Stimulated activated CD4-positive, alpha-beta T cell treated with anti-CD3 and anti-CD28 coated beads, Interleukin-12 subunit alpha, Interleukin-12 subunit beta, amount 100 ng/mL, for 4 hours (primary cell): ENCODE results near the gene CYP26B1.
"Not testable (repeated sequence)": the region's sequence is repeated elsewhere in the genome, so short reads cannot be mapped to it uniquely, and the experiment has no call there.

ENCODE experiments used
- DNase-seq: peaks from one replicate; pipeline ENCODE4 v3.0.0-alpha.2; 2020

Gene CYP26B1

GRCh38 chr2:72104821-72105588 lies 42.7 kb downstream of the CYP26B1 start:
- no peak for DNase-seq

GRCh38 chr2:72103690-72104089 lies 44.0 kb downstream of the CYP26B1 start:
- no peak for DNase-seq

GRCh38 chr2:72103161-72103560 lies 44.5 kb downstream of the CYP26B1 start:
- no peak for DNase-seq

- DNase-seq = no peak
Measured at GRCh38 chr2:72098935-72099334, 48.7 kb downstream of the CYP26B1 start.

- DNase-seq = no peak
Measured at GRCh38 chr2:72097276-72097675, 50.4 kb downstream of the CYP26B1 start.

GRCh38 chr2:72096181-72096580 lies 51.5 kb downstream of the CYP26B1 start:
- no peak for DNase-seq

GRCh38 chr2:72095364-72095763 lies 52.3 kb downstream of the CYP26B1 start:
- DNase-seq = no peak

GRCh38 chr2:72094701-72095100 lies 53.0 kb downstream of the CYP26B1 start:
- DNase-seq = no peak

GRCh38 chr2:72092111-72092510 lies 55.6 kb downstream of the CYP26B1 start:
- no peak for DNase-seq

- DNase-seq = no peak
Measured at GRCh38 chr2:72090781-72091482, 56.7 kb downstream of the CYP26B1 start.

GRCh38 chr2:72090271-72090720 lies 57.4 kb downstream of the CYP26B1 start:
- DNase-seq = no peak

- DNase-seq = no peak
Measured at GRCh38 chr2:72089537-72089936, 58.1 kb downstream of the CYP26B1 start.

- DNase-seq = no peak
Measured at GRCh38 chr2:72089028-72089427, 58.6 kb downstream of the CYP26B1 start.

- DNase-seq = not testable (repeated sequence)
Measured at GRCh38 chr2:72086871-72087633, 60.6 kb downstream of the CYP26B1 start.

- DNase-seq = no peak
Measured at GRCh38 chr2:72085513-72085912, 62.1 kb downstream of the CYP26B1 start.

GRCh38 chr2:72085036-72085435 lies 62.6 kb downstream of the CYP26B1 start:
- no peak for DNase-seq

- no peak for DNase-seq
Measured at GRCh38 chr2:72084584-72084976, 63.1 kb downstream of the CYP26B1 start.

- DNase-seq = no peak
Measured at GRCh38 chr2:72083751-72084583, 63.7 kb downstream of the CYP26B1 start.

GRCh38 chr2:72082887-72083286 lies 64.8 kb downstream of the CYP26B1 start:
- DNase-seq = no peak

- no peak for DNase-seq
Measured at GRCh38 chr2:72082021-72082601, 65.6 kb downstream of the CYP26B1 start.

GRCh38 chr2:72081451-72081850 lies 66.2 kb downstream of the CYP26B1 start:
- DNase-seq = no peak
